ENCODE results near the gene BIRC7.
"Not testable (repeated sequence)": the region's sequence is repeated elsewhere in the genome, so short reads cannot be mapped to it uniquely, and the experiment has no call there.

Gene BIRC7

GRCh38 chr20:63210011-63210605, 25.6 kb upstream of the BIRC7 start:
- DNase-seq: no peak

GRCh38 chr20:63212393-63212730, 23.3 kb upstream of the BIRC7 start:
- no peak for DNase-seq

- no peak for DNase-seq
Measured at GRCh38 chr20:63212792-63213191, 22.9 kb upstream of the BIRC7 start.

DNA sequence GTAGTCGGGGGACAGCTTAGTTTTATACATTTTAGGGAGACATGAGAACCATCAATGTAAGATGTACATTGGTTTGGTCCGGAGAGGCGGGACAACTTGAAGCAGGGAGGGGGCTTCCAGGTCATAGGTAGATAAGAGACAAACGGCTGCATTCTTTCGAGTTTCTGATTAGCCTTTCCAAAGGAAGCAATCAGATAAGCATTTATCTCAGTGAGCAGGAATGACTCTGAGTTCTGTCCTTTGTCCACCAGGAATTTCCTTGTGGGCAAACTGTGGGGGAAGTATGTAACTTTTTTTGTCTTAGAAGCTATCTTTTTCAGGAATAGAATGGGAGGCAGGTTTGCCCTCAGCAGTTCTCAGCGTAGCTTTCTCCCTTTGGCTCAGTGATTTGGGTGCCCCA, 21.2 kb upstream of the BIRC7 start:
- no peak for DNase-seq

DNA sequence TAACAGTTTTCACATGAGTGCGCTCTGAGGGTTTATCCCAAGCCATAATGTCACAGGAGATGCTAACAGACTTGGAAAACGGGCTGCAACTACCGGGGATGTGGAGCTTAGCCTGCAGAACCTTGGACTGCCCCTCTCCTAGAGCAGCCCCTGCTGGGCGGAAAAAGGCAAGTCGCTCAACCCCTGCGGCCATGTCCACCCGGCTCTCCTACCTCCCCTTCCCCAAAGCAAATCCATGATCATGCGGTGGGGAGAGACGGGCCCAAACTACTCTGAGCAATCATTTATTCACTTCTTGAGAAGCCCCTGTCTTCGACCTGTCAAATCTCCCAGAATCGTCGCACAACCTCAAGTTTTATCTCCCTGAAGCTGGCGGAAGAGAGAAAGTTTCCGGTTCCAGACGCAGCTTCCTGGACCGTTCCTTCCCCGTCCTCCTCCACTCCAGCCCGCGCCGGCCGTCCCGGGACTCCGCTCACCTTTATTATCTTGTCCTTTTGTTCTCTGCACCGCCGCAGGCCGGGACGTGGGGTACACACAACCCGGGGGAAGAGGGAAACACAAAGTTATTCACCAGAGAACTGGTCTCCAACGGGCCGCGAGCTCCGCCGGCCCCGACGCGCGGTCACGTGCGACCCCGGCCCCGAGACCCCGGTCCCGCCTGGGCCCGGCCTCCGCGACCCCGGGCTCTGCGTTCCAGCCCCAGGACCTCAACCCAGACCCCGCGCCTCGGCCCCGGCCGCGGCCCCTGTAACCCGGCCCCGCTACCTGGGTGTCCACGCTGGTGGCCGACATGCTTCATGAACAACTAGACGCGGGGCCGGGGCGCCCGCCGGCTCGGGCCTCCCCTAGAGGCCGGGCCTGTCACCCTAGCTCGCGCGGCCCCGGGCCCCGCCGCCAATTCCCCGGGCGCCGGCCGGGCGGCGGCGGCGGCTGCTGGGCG, 20.3 kb upstream of the BIRC7 start:
- peak; percentile 69 for DNase-seq

GRCh38 chr20:63216041-63216848, 19.5 kb upstream of the BIRC7 start, which contains the start of gene YTHDF1:
Gene YTHDF1, minus strand, starts transcription at chr20:63216131. Its CDS starts 239 bp downstream, at chr20:63215892.
- peak; percentile 97 for DNase-seq

DNA sequence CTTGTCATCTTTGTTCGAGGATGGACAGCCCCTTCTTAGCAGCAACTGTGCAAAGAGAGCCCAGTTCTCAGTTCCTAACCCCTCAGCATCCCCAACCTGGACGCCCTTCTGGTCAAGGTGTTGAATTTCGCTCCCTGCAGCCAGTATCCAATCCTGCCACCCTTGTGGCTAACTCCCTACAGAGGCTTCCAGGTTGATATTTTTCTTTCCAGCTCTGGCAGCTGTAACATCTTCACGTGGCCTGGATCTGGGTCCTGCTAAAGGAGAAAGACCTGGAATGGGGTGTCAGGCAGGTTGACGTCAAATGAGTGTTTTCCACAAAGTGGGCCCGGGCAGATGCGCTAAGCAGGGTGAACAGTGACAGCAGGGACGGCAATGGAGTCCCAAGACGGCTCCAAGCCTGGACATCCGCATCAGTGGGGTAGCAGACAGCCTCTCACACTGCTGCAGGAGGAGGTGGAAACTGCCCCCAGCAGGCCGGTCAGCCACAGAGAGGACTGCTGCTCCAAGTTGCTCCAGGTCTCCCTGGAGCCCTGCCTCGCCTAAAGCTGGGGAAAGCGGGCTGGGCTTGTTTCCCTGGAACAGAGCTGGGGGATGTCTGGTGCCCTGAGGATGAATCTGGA, 18.7 kb upstream of the BIRC7 start:
- DNase-seq: no peak

DNA sequence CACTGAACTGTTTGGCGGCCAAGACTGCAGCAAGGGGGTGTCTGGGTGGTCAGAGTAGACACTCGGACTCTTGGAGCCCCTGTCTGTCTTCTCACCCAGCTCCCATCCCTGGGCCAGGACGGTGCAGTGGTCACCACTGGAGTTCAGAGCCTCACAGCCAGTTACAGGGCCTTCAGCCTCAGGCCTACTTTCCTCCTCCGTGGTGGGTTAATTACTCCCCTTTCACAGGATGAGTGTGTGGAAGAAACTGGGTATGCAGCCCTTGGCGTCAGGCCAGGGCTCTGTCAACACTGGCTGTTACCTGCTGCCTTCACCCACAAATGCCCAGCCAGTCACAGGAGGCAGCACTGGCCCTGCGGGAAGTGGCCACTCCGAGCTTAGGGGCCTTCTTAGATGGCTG, 18.0 kb upstream of the BIRC7 start:
- DNase-seq: no peak

GRCh38 chr20:63218701-63219446, 16.8 kb upstream of the BIRC7 start:
- DNase-seq: no peak

DNA sequence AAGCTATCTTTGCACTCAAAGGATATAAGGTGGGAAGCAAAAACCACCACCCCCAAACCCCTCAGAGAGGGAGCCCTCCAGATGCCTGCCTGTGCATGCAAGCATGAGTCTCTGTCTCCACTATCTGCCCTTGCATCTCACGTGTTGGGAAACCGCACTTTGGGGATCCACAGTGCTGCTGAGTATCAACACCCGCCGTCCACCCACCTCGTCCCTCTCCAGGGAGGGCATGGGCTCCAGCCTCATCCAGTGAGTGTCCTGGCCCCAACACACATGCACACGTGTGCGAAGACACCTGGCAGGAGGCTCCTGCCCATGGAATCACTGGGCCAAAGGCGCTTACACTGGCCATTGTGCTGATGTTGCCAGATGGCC, 16.3 kb upstream of the BIRC7 start:
- DNase-seq: no peak

DNA sequence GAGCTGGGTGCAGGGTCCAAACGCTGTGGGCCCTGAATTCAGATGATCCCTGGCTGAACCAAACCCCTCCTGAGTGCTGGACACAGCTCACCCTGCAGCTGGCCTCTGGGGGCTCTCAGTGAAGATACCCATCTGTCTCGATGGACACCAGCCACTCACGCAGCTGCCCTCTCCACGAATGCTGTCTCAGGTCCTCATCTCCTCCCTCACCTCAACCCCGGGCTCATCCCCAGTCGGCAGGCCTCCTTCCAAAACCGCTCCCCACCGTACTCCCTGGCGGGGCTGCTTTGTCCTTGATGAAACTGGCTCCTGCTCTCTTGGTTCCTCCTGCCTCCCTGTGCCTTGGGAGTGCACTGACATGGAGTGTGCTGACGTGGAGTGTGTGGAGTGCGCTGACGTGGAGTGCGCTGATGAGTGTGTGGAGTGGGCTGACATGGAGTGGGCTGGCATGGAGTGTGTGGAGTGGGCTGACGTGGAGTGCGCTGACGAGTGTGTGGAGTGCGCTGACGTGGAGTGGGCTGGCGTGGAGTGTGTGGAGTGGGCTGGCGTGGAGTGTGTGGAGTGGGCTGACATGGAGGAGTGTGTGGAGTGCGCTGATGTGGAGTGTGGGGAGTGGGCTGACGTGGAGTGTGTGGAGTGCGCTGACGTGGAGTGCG, 15.7 kb upstream of the BIRC7 start:
- DNase-seq: no peak

DNA sequence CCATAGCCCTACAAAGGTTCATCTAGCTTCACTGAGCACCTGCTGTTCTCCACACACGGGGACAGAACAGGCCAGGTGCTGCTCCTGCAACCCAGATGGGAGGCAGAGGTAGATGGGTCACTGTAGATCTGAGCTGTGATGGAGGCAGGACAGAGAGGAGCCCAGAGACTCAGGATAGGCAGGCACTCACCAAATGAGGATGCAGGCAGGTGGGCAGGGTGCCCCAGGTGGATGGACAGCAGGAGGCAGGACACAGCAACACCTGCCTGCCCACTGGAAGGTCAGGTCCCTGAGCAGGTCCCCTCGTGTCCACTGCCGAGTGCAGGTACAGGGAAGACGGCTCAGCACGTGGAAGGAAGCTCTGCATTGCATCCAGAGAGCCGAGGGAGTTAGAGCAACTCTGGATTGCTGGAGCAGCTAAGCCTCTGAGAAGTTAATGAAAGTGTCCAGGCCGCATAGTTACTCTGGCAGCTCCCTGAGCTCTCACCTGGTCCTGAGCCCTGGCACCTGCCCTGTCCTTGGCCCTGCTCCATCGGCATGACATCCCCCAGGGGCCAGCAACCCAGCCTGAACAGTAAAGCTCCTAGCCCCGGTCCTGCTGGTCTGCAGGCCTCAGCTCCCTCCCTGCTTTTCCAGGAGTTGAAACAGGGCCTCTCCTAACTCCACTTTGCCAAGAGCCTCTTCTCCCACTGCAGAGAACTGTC, 14.9 kb upstream of the BIRC7 start:
- no peak for DNase-seq

GRCh38 chr20:63221400-63222053, 14.2 kb upstream of the BIRC7 start:
- DNase-seq: not testable (repeated sequence)

DNA sequence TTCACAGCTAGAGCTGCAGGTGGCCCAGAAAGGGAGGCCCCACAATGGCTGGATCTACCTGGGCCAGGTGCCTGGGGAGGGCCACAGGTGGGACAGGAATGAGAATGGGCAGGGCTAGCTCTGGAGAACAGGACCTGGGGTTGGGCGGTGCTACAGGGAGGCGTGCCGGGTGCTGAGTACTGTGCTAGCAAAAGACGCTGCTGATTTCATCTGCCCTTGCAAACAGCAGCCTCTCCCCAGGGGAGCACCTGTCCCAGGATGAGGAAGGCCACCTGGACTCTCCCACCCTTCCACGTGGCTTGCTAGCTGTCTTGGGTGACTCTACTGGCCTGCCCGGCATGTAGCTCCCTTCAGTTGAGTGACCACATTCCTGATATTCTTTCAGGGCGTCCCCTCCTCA, 13.2 kb upstream of the BIRC7 start:
- no peak for DNase-seq

- DNase-seq: peak; percentile 65
Measured at GRCh38 chr20:63223121-63223825, 12.4 kb upstream of the BIRC7 start.

- no peak for DNase-seq
Measured at GRCh38 chr20:63223826-63224207, 11.9 kb upstream of the BIRC7 start.

DNA sequence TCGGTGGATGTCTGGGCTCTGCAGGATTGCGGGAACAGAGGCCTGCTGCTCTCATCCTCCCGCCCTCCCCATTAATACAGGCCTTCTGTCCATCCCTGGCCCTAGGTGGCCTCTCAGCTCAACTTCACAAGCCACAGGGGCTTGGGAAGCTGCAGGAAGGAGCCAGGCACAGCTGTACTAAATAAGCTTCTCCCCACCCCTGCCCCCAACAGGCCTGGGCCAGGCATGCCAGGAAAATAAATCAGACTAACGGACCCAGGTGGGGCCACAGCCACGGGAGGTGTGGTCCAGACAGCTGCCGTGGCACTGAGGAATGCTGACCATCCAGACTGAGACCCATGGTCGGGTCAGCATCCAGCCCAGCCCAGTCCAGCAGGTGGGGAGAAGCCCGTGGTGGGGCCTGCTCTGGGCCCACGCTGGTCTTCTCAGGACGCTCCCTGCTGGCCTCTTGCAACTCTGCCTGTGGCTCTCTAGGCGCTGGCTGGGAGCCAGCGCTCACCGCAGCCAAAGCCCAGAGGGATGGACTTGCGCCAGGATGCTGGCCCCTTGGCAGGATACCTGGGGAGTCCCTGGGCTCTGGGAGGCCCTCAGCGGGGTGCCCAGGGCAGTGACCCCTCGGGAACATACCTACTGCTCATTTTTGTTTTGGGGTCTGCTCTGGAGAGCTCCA, 11.2 kb upstream of the BIRC7 start:
- DNase-seq: peak; percentile 42

GRCh38 chr20:63225082-63225454, 10.6 kb upstream of the BIRC7 start:
- no peak for DNase-seq
